NK-92 (cell line): Measurements from ENCODE around the gene SRPK3.
"Not testable (repeated sequence)": the region's sequence is repeated elsewhere in the genome, so short reads cannot be mapped to it uniquely, and the experiment has no call there.

Source experiments
- DNase-seq: peaks from one replicate; lab custom pipeline; 2025; ENCODE audit not compliant: unreplicated experiment; lab: John Stamatoyannopoulos, UW

Gene SRPK3

GRCh38 chrX:153744210-153745066 lies 36.4 kb upstream of the SRPK3 start:
- no peak for DNase-seq

DNA sequence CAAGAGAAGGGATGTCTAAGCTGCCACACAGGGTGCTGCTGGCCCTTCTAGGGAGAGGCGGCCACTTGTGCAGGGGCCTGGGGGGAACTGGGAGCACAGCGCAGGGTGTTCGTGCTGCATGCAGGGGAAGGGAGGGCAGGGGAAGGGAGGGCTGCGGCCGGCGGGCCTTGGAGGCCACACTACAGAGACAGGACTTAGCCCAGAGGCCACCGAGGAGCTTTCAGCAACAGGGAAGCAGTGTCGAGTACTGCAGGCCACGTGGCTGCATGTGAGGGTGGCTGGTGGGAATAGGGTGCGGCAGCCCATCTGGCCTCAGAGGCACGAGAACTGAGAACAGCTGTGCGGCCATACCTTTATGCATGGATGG lies 35.8 kb upstream of the SRPK3 start:
- not testable (repeated sequence) for DNase-seq

DNA sequence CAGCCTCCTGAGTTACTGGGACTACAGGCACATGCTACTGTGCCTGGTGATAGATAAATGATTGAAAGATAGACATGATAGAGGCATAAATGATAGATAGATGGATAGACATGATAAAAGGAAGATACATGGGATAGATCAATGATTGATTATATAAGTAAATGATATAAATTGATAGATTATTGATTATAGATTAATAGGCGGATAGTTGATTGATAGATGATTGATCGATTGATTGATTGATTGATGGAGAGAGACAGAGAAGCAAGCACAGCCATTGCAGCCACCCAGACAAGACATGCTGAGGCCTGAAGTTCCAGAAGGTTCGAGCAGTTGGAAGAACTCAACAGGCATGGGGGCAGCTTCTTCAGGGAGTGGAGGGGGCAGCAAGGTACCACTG lies 34.5 kb upstream of the SRPK3 start:
- no peak for DNase-seq

DNA sequence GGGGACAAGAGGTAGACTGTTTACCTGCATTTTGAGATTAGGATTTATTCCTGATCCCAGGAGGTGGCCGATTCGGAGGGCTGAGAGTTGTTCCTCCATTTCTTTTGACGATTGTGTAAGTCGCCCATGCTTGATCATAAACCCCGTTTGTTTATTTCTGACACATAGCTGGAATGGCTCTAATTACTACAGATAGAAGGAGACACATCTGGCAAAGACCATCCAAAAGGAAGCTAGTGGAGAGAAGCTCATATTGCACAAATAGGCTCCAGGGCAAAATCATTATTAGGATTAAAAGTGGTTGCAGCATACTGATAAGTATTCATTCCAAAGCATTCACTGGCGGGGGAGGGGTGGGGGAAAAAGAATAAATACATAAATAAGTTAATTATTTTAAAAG lies 33.9 kb upstream of the SRPK3 start:
- not testable (repeated sequence) for DNase-seq

GRCh38 chrX:153749017-153749416 lies 31.8 kb upstream of the SRPK3 start:
- not testable (repeated sequence) for DNase-seq

DNA sequence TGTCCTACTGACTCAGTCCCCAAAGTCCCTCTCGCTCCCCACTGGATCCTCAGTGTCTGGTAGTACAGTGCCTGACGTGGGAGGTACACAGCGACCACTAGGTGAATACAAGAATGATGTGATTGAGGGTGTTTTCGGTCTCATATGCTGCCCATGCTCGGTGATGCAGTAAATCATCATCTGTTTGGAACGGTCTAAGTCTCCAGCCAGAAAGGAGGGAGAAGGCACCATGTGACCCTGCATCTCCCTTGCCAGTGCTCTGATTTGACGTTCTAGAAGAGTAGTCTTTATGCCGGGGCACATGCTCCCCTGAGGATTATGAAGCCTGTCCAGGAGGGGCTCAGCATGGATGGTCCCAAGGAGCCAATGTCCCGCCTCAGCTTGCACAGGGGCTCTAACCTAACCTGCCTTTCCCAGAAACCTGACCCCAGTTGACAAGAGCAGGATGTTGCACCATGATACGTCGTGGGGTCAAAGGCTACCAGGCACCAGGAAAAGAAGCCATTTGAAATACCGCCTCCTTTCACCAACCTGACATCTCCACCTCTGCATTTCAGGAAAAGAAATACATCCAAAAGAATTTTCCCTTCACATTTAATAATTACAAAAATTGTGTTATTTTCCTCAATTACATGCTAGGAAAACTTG lies 30.6 kb upstream of the SRPK3 start:
- no peak for DNase-seq

- no peak for DNase-seq
Observed at GRCh38 chrX:153755136-153755535, 25.7 kb upstream of the SRPK3 start.

- no peak for DNase-seq
Observed at GRCh38 chrX:153761863-153762262, 19.0 kb upstream of the SRPK3 start.

DNA sequence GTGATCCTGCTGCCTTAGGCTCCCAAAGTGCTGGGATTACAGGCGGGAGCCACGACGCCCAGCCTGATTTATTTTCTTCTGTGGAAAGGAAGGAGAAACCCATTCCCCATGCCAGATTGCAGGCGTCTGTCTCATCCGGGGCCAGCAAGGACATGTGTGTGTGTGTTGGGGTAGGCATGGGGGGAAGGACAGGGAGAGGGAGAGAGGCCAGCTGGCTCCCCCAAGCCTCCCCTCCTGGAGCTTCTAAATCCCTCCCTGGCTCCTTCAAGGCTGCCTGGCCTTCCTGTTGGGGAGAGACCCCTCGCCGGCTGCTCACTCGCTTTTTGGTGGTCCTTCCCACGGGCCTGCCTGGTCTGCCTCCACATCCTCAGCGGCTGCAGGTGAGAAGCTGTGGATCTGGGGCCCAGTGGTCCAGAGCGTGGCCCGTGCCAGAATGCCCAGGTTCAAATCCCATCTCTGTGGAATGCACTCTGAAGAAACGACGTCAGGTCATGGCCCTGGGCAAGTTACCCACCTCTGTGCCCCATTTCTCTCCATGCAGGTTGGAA lies 18.1 kb upstream of the SRPK3 start:
- no peak for DNase-seq

DNA sequence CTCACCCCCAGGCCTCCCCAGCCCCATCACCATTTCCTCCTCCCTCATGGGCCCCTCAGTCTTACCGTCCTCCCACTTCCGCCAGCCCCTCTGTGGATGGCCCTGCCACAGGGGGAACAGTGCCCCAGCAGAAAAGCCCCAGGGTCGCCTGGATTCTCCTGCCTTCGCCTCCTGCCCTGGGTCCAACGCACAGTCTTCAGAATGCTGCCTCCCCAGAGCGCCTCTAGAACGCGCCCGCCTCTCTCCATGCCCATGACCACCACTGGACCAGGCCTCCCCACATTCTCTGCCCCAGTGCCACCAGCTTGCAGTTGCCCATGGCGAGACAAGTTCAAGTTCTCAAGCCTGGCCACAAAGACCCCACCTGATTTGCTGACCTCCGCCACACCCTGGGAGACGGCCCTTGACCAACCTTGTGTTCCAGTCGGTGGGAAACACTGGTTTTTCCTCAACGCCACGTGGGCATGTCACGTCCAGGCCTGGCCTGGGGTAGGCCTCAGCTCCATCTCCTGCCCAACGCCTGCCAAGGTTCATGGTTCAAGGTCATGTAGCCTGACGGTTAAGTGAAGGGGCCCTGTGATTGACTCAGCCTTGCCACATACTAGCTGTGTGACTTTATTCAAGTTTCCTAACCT lies 17.4 kb upstream of the SRPK3 start:
- no peak for DNase-seq

DNA sequence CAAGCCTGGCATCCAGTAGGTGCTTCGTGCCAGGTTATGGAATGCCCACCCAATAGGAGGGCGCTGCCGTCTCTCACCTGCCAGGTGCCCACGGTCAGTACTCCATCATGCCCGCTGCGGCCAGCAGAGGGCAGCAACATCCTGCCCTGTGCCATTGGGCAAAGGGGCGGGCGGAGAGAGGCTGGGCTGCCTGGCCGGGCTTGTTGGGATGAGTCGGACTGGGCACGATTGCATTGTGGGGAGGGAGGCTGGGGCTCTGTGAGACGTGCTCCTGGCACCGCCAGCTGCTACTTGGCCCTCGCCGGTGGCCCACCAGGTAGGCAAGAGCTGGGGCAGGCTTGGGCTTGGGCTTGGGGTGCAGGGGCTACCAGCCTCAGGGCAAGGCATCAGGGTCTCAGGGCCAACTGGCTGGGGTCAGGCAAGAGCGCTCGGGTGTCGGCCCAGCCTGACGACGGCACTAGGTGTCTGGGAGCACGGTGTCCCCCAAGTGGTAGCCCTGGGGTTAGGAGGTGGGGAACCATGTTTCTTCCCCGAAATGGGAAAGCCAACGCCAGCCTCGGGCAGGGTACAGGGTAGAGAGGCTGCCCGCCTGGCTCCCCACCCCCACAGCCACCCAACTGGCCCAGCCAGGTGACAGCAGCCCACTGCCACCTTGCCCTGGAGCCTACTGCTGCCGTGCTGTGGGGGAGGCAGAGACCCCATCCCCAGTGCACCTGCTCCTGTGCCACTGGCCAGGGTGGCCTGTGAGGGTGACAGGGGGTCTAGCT lies 16.7 kb upstream of the SRPK3 start, which contains the start of gene PLXNB3:
Gene PLXNB3, plus strand, starts transcription at position 261 of the 767 bp plus-strand sequence. CDS start 1,287 bp downstream, outside the sequence.
- DNase-seq: no peak

DNA sequence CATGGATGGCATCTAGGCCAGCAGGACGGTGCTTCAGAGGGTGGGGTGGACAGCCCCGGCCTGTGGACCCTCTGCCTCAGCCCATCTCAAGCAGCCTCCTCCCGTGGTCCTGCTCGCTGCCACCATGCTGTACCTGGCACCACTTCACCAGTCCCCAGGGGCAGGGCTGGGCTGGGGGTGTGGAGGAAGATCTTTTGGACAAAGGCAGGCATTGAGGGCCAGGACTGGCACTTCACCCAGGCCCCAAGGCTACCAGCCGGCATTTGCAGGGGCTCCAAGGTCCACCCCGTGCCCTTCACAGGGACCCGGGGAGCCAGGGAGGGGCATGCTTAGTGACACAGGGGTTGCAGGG lies 16.1 kb upstream of the SRPK3 start:
- no peak for DNase-seq

- no peak for DNase-seq
Observed at GRCh38 chrX:153765138-153766079, 15.4 kb upstream of the SRPK3 start.

DNA sequence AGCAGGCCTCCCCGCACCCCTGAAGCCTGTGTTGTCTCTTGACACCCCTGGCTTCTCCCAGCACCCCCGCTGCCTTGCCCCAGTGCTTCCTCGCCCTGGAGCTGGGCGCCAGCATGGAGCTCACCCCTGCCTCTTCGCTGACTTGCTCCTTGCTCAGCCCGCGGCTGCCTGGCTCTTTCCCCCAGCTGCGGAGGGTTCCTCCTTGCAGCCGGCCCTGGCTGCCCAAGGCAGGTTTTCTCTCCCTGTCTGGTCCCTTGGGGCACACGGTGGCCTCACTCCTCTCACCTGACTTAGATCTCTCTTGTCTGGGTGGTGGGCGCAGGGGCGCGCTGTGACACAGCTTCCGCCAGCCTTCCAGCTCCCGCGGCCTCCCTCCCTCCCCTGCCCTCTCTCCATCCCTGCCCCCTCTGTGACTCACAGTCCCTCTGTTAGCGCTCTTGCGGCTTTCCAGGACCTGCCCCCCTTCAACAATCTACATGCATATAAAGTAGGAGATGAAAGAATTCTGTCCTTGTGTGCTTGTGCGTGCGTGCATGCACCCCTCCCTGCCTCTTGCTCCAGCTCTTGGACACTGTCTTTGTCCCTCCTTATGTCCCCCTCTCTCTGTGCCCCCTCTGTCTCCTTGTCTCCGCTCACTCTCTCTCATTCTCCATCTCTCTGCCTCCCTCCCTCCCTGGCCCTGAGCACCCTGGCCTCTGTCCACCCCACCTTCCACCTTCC lies 14.6 kb upstream of the SRPK3 start:
- DNase-seq: no peak

DNA sequence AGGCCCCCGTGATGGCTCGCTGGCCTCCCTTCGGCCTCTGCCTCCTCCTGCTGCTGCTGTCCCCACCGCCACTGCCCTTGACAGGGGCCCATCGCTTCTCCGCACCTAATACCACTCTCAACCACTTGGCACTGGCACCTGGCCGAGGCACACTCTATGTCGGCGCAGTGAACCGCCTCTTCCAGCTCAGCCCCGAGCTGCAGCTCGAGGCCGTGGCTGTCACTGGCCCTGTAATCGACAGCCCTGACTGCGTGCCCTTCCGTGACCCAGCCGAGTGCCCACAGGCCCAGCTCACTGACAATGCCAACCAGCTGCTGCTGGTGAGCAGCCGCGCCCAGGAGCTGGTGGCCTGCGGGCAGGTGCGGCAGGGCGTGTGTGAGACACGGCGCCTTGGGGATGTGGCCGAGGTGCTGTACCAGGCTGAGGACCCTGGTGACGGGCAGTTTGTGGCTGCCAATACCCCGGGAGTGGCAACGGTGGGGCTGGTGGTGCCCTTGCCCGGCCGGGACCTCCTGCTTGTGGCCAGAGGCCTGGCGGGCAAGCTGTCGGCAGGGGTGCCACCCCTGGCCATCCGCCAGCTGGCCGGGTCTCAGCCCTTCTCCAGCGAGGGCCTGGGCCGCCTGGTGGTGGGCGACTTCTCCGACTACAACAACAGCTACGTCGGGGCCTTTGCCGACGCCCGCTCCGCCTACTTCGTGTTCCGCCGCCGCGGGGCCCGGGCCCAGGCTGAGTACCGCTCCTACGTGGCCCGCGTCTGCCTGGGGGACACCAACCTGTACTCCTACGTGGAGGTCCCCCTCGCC lies 13.8 kb upstream of the SRPK3 start:
- no peak for DNase-seq

GRCh38 chrX:153767674-153768055 lies 13.2 kb upstream of the SRPK3 start:
- DNase-seq: no peak

GRCh38 chrX:153768311-153769157 lies 12.3 kb upstream of the SRPK3 start:
- DNase-seq: no peak
